Lower lobe of right lung (tissue), 2 donors: ENCODE data around the gene TUBGCP2. TPM values are rescaled to one million over a fixed set of nuclear protein-coding genes. Genes with fewer than 3 reads are reported as not detected.
"Not testable (repeated sequence)": the region's sequence is repeated elsewhere in the genome, so short reads cannot be mapped to it uniquely, and the experiment has no call there.

Experiments
- ATAC-seq, 2 donors: fragments of 200-7000 bp; cut with Tn5 transposase; one replicate each; pipeline ENCODE4 v1.9.1; 2020 to 2022; ENCODE audit warnings: mild to moderate bottlenecking in 2 of 2, moderate library complexity in 2 of 2
- DNase-seq: peaks from one replicate; pipeline ENCODE4 v3.0.0-alpha.2; 2020
- H3K27ac ChIP-seq: fragments of 200-600 bp; one replicate; pipeline ENCODE4 v1.8.0; 2022
- H3K27me3 ChIP-seq: fragments of 200-600 bp; one replicate; pipeline ENCODE4 v1.8.0; 2022; ENCODE audit warnings: low read depth
- H3K36me3 ChIP-seq: fragments of 200-600 bp; one replicate; pipeline ENCODE4 v1.8.0; 2022; ENCODE audit warnings: mild to moderate bottlenecking
- H3K4me1 ChIP-seq: fragments of 200-600 bp; one replicate; pipeline ENCODE4 v1.8.0; 2022
- H3K4me3 ChIP-seq: fragments of 200-600 bp; one replicate; pipeline ENCODE4 v1.8.0; 2022; ENCODE audit warnings: mild to moderate bottlenecking
- H3K9me3 ChIP-seq: fragments of 200-600 bp; one replicate; pipeline ENCODE4 v1.8.0; 2022
- CTCF ChIP-seq: fragments of 200-600 bp; IDR thresholded peaks from one replicate; pipeline ENCODE4 v1.8.0; 2022; ENCODE audit warnings: antibody characterized with exemption, mild to moderate bottlenecking
- intact Hi-C: fragments of 100-400 bp; cut with DNase I; formaldehyde crosslinking; loops from one replicate; pipeline ENCODE4 v1.11.0; 2022
- total RNA-seq: library from RNA; stranded (reverse); fragmentation: NEBNext Ultra II Directional; extraction: Animal tissue kit (Norgen Biotek cat#: 25700); gene quantifications from one replicate; pipeline ENCODE4 v1.2.1, GENCODE V29; 2021
- donor health status: DM: no; HTN: yes; CAD: no; lungs with severe emphysema.

TUBGCP2 gene
- total RNA-seq, 1 donor from 2014 or later = 54.5 TPM

DNA sequence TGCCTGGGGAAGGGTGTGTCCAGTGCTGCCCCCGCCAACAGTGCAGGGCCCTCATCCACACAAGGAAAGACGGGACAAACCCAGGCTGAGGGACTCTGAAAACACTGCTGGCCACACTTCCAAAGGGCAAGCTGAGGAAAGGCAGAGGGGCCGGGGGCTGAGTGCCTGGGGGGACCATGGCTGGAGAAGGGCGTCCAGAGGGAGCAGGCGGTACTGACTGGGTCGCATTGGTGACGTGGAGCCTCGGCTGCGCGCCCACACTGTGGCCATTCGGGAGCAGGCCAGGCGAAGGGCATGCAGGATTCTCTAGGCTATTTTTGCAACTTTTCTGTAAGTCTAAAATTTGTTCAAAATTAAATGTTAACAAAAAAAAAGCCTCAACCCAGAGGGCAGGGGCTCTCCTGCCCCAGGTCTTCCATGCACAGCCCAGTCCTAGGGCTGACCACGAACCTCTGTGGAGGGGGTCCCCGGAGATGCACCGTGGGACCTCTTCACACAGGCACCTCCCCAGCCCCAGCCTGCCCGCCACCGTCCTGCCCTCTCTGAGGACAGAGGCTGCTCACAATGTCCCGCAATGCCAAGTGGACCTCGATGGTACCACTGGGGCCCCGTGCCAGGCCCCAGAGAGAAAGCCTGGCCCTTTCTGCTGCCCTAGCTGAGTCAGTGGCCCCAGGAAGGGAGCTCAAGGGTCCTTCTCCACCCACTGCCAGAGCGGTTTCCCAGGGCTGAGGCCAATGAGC lies 42.4 kb downstream of the TUBGCP2 start:
- TF ChIP-seq CTCF = no peak
- Histone ChIP-seq H3K27ac (no peak overlapping the region), H3K4me3 (no peak overlapping the region), H3K36me3 (peaks cover 21% of the 10 kb centered on the region), H3K27me3 (no peaks in the 10 kb centered on the region), H3K4me1 (peaks cover 20% of the 10 kb centered on the region), H3K9me3 (no peaks in the 10 kb centered on the region)
- no peak for ATAC-seq
- intact Hi-C loops = no loop called here
- no peak for DNase-seq

- peaks cover 30% of the 10 kb centered on the region for H3K4me1 ChIP-seq
- ATAC-seq, H3K9me3 ChIP-seq, H3K27ac ChIP-seq, DNase-seq, H3K27me3 ChIP-seq, H3K4me3 ChIP-seq, intact Hi-C loops: not testable (repeated sequence)
- H3K36me3 ChIP-seq = peaks cover 13% of the 10 kb centered on the region
These were observed 43.6 kb downstream of the TUBGCP2 start for GRCh38 chr10:133265052-133265451.

- Histone ChIP-seq H3K4me1 (peaks cover 36% of the 10 kb centered on the region), H3K4me3 (no peak overlapping the region), H3K36me3 (peaks cover 8% of the 10 kb centered on the region), H3K9me3 (no peaks in the 10 kb centered on the region), H3K27me3 (no peaks in the 10 kb centered on the region), H3K27ac (no peak overlapping the region)
- intact Hi-C loops = no loop called here
- ATAC-seq (no peak), DNase-seq (no peak)
- TF ChIP-seq CTCF = no peak
These were observed 44.2 kb downstream of the TUBGCP2 start for GRCh38 chr10:133264461-133264860.

DNA sequence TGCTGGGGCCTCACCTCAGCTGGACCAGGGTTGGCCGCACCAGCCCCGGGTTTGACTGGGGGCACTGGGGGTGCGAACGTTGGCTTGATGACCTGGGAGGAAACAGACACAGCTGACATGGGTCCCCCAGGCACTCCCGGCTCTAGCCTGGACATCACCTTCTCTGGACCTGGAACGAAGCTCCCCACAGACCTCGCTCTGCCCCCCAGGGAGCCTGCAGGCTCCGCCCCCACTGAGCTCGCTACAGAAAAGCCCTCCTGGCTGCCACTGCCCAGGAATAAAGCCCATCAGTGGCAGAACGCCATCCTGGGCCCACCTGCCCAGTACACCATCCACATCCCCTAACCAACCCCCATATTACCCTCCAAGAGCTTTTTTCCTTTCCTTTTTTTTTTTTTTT lies 45.0 kb downstream of the TUBGCP2 start:
- H3K27ac ChIP-seq = no peak overlapping the region
- no peaks in the 10 kb centered on the region for H3K36me3 ChIP-seq
- peaks cover 43% of the 10 kb centered on the region for H3K4me1 ChIP-seq
- no peaks in the 10 kb centered on the region for H3K9me3 ChIP-seq
- ATAC-seq (no peak), DNase-seq (no peak)
- TF ChIP-seq CTCF = no peak
- intact Hi-C loops = no loop called here
- no peaks in the 10 kb centered on the region for H3K27me3 ChIP-seq
- H3K4me3 ChIP-seq = no peak overlapping the region

DNA sequence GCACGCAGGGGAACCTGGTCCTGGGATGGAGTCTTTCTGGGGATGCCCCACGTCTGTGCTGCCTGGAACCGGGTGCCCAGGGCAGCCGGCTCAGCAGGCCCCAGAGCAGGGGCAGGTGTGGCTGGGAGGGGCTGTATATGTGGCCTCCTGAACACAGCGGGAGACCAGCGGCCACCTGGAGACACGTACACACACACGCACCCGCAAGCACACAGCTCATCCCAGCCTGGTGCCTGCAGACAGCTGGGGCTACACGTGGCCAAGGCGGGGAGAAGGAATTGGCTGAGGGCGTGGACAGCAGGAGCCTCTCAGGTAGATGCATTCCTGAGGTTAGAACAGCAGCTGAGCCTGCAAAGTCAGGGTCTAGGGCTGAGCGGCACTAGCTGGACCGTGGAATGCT lies 46.0 kb downstream of the TUBGCP2 start:
- no peak overlapping the region for H3K4me3 ChIP-seq
- DNase-seq = no peak
- peaks cover 53% of the 10 kb centered on the region for H3K4me1 ChIP-seq
- no peak for TF ChIP-seq CTCF
- no peaks in the 10 kb centered on the region for H3K27me3 ChIP-seq
- intact Hi-C loops = no loop called here
- no peaks in the 10 kb centered on the region for H3K9me3 ChIP-seq
- ATAC-seq = no peak
- H3K36me3 ChIP-seq = no peaks in the 10 kb centered on the region
- H3K27ac ChIP-seq = no peak overlapping the region

- TF ChIP-seq CTCF = no peak
- peaks cover 62% of the 10 kb centered on the region for H3K4me1 ChIP-seq
- intact Hi-C loops = no loop called here
- H3K4me3 ChIP-seq = peak overlapping the region; percentile 65
- DNase-seq (peak; percentile 94), ATAC-seq (peak; percentile 83 to 84)
- no peaks in the 10 kb centered on the region for H3K27me3 ChIP-seq
- H3K9me3 ChIP-seq = no peaks in the 10 kb centered on the region
- H3K27ac ChIP-seq = peak overlapping the region; percentile 93
- H3K36me3 ChIP-seq = no peaks in the 10 kb centered on the region
These were observed 46.8 kb downstream of the TUBGCP2 start for GRCh38 chr10:133261726-133262325.
